NCI-H460 (cell line): ENCODE measurements around the gene TEX14. TPM values are rescaled to one million over a fixed set of nuclear protein-coding genes. Genes with fewer than 3 reads are reported as not detected.

ENCODE experiments used
- DNase-seq: peaks from one replicate; pipeline ENCODE4 v3.0.0-alpha.2; 2016; ENCODE audit warnings: low read depth; ENCODE audit errors: extremely low read depth
- polyA plus RNA-seq: library from polyadenylated mRNA; depleted of rRNA; stranded (reverse); fragments of >200 nt; gene quantifications from 2 replicates; pipeline ENCODE4 v1.2.3, GENCODE V29; 2014; cell fraction: nucleus; rRNA removed
- total RNA-seq: library from RNA; depleted of rRNA; stranded (reverse); fragments of >200 nt; shearing (Covaris generic); gene quantifications from 2 replicates; pipeline ENCODE4 v1.2.3, GENCODE V29; 2014; rRNA removed

The TEX14 gene
- 0.10 TPM in 1 of 2 replicates, not detected in the other for total RNA-seq
- polyA plus RNA-seq, result 0.21 and 1.6 TPM in 2 replicates

GRCh38 chr17:58691701-58692238 is at the start of gene TEX14:
Gene TEX14, minus strand, starts transcription at chr17:58692045. Its CDS starts 40,044 bp downstream, at chr17:58652001.
- DNase-seq, result no peak

GRCh38 chr17:58741121-58741625 is 49.3 kb upstream of the TEX14 start:
- peak; percentile 24 for DNase-seq

- no peak for DNase-seq
Observed at GRCh38 chr17:58734811-58735210, 43.0 kb upstream of the TEX14 start.

- no peak for DNase-seq
Observed at GRCh38 chr17:58734040-58734439, 42.2 kb upstream of the TEX14 start.

GRCh38 chr17:58730937-58731336 is 39.1 kb upstream of the TEX14 start:
- DNase-seq, result no peak

- no peak for DNase-seq
Observed at GRCh38 chr17:58728798-58729197, 37.0 kb upstream of the TEX14 start.

GRCh38 chr17:58722696-58723095 is 30.9 kb upstream of the TEX14 start:
- DNase-seq, result no peak

- no peak for DNase-seq
Observed at GRCh38 chr17:58722274-58722673, 30.4 kb upstream of the TEX14 start.

- peak; percentile 56 for DNase-seq
Observed at GRCh38 chr17:58710948-58711552, 19.2 kb upstream of the TEX14 start.

- no peak for DNase-seq
Observed at GRCh38 chr17:58706351-58707140, 14.7 kb upstream of the TEX14 start.

GRCh38 chr17:58703916-58704286 is 12.1 kb upstream of the TEX14 start:
- no peak for DNase-seq

GRCh38 chr17:58703137-58703915 is 11.5 kb upstream of the TEX14 start:
- DNase-seq, result no peak

- DNase-seq, result no peak
Observed at GRCh38 chr17:58702708-58703107, 10.9 kb upstream of the TEX14 start.

GRCh38 chr17:58702045-58702476 is 10.2 kb upstream of the TEX14 start:
- DNase-seq, result no peak

- DNase-seq, result no peak
Observed at GRCh38 chr17:58699771-58700170, 7.9 kb upstream of the TEX14 start.

- DNase-seq, result no peak
Observed at GRCh38 chr17:58694826-58695225, 3.0 kb upstream of the TEX14 start.

- DNase-seq, result no peak
Observed at GRCh38 chr17:58694302-58694701, 2.5 kb upstream of the TEX14 start.

GRCh38 chr17:58693751-58694150 is 1.9 kb upstream of the TEX14 start:
- no peak for DNase-seq

GRCh38 chr17:58693208-58693607 is 1.4 kb upstream of the TEX14 start:
- no peak for DNase-seq

GRCh38 chr17:58692239-58693055 is 602 bp upstream of the TEX14 start, which contains the start of gene RAD51C:
Gene RAD51C, plus strand, starts transcription at chr17:58692602. Its CDS starts 42 bp downstream, at chr17:58692644.
- peak; percentile 83 for DNase-seq
